ENCODE data around the gene CD248. TPM values are rescaled to one million over a fixed set of nuclear protein-coding genes. Genes with fewer than 3 reads are reported as not detected.
"Not testable (repeated sequence)": the region's sequence is repeated elsewhere in the genome, so short reads cannot be mapped to it uniquely, and the experiment has no call there.

CD248 gene
- total RNA-seq, 1 donor from 2014 or later, result 9.7 TPM

GRCh38 chr11:66281001-66281400 lies 35.8 kb downstream of the CD248 start:
- intact Hi-C loops (cut with DNase I), result no loop called here
- no peak for DNase-seq (ENCODE audit: low spot score)

- intact Hi-C loops (cut with DNase I), result no loop called here
- no peak for DNase-seq (ENCODE audit: low spot score)
Measured at GRCh38 chr11:66280428-66280827, 36.4 kb downstream of the CD248 start.

GRCh38 chr11:66279092-66279734 lies 37.6 kb downstream of the CD248 start:
- no peak for DNase-seq (ENCODE audit: low spot score)

GRCh38 chr11:66278363-66279091 lies 38.3 kb downstream of the CD248 start:
- DNase-seq (ENCODE audit: low spot score), result no peak
- intact Hi-C loops (cut with DNase I), result no loop called here

More at GRCh38 chr11:66279092-66279734, 37.6 kb downstream of the CD248 start:
- intact Hi-C loops (cut with DNase I), result no loop called here

- no peak for DNase-seq (ENCODE audit: low spot score)
- intact Hi-C loops (cut with DNase I), result no loop called here
Measured at GRCh38 chr11:66277471-66278362, 39.1 kb downstream of the CD248 start, which contains the start of gene CNIH2. Gene CNIH2, plus strand, starts transcription at chr11:66278175. Its CDS starts 282 bp downstream, at chr11:66278457.

- DNase-seq (ENCODE audit: low spot score); intact Hi-C loops (cut with DNase I): not testable (repeated sequence)
Measured at GRCh38 chr11:66277064-66277463, 39.8 kb downstream of the CD248 start.

- DNase-seq (ENCODE audit: low spot score); intact Hi-C loops (cut with DNase I): not testable (repeated sequence)
Measured at GRCh38 chr11:66276619-66277018, 40.2 kb downstream of the CD248 start.

- intact Hi-C loops (cut with DNase I), result no loop called here
- DNase-seq (ENCODE audit: low spot score), result no peak
Measured at GRCh38 chr11:66275984-66276612, 40.7 kb downstream of the CD248 start.

- no peak for DNase-seq (ENCODE audit: low spot score)
- intact Hi-C loops (cut with DNase I), result no loop called here
Measured at GRCh38 chr11:66275396-66275795, 41.4 kb downstream of the CD248 start.

GRCh38 chr11:66274219-66274618 lies 42.6 kb downstream of the CD248 start:
- intact Hi-C loops (cut with DNase I), result no loop called here

GRCh38 chr11:66272596-66272995 lies 44.2 kb downstream of the CD248 start:
- intact Hi-C loops (cut with DNase I), result no loop called here
- DNase-seq (ENCODE audit: low spot score), result no peak

More at GRCh38 chr11:66274219-66274618, 42.6 kb downstream of the CD248 start:
- DNase-seq (ENCODE audit: low spot score), result no peak

GRCh38 chr11:66271816-66272215 lies 45.0 kb downstream of the CD248 start:
- intact Hi-C loops (cut with DNase I), result no loop called here
- DNase-seq (ENCODE audit: low spot score), result no peak

- DNase-seq (ENCODE audit: low spot score), result no peak
- intact Hi-C loops (cut with DNase I), result loop anchor here (2.0 kb wide), 1 partner anchor 20 kb away; the partner anchor contains the start of gene YIF1A
Measured at GRCh38 chr11:66268952-66269905, 47.6 kb downstream of the CD248 start.

GRCh38 chr11:66268244-66268951 lies 48.4 kb downstream of the CD248 start, which contains the start of gene RAB1B:
Gene RAB1B, plus strand, starts transcription at chr11:66268639. Its CDS starts 41 bp downstream, at chr11:66268680.
- intact Hi-C loops (cut with DNase I), result loop anchor here (2.0 kb wide), 1 partner anchor 20 kb away; the partner anchor contains the start of gene YIF1A
- peak; percentile 100 for DNase-seq (ENCODE audit: low spot score)

GRCh38 chr11:66267379-66268243 lies 49.2 kb downstream of the CD248 start:
- peak; percentile 94 for DNase-seq (ENCODE audit: low spot score)
- intact Hi-C loops (cut with DNase I), result loop anchor here (2.0 kb wide), 1 partner anchor 21 kb away; the partner anchor contains the start of gene YIF1A

GRCh38 chr11:66267039-66267378 lies 49.8 kb downstream of the CD248 start:
- intact Hi-C loops (cut with DNase I), result no loop called here
- DNase-seq (ENCODE audit: low spot score), result peak; percentile 81
